DND-41 (cell line): ENCODE results near the gene ZNF512.

Experiments
- EZH2 ChIP-seq: IDR thresholded peaks from 3 replicates; pipeline ENCODE4 v1.6.1; 2012; ENCODE audit warnings: borderline replicate concordance, low read depth, mild to moderate bottlenecking, moderate library complexity, low read length, inconsistent platforms; ENCODE audit not compliant: severe bottlenecking
- TF ChIP-seq, protein P1 (sequence below): IDR thresholded peaks from 2 replicates; pipeline ENCODE4 v1.5.1; 2012; ENCODE audit warnings: borderline replicate concordance, low read length, moderate library complexity, mild to moderate bottlenecking; ENCODE audit not compliant: poor library complexity, severe bottlenecking; ENCODE audit errors: extremely low read depth

DNA sequence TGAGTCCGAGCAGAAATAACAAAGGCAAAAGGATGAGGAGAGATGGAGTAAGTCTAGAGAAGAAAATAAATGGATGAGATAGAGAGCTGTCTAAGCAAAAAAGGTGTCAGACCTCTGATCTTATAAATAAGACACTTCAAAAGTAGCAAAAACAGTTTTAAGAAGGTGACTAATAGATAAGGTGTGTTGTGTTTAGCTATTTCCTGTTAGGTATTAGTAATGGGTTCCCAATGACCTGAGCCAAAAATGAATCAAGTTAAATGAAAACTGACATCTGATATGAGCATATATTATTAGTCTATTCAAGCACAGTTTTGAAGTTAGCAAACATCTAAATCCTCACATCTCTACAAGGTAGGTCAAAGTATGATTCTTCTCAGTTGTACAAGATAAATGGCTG lies 69.9 kb downstream of the ZNF512 start:
- TF ChIP-seq, protein P1, sequence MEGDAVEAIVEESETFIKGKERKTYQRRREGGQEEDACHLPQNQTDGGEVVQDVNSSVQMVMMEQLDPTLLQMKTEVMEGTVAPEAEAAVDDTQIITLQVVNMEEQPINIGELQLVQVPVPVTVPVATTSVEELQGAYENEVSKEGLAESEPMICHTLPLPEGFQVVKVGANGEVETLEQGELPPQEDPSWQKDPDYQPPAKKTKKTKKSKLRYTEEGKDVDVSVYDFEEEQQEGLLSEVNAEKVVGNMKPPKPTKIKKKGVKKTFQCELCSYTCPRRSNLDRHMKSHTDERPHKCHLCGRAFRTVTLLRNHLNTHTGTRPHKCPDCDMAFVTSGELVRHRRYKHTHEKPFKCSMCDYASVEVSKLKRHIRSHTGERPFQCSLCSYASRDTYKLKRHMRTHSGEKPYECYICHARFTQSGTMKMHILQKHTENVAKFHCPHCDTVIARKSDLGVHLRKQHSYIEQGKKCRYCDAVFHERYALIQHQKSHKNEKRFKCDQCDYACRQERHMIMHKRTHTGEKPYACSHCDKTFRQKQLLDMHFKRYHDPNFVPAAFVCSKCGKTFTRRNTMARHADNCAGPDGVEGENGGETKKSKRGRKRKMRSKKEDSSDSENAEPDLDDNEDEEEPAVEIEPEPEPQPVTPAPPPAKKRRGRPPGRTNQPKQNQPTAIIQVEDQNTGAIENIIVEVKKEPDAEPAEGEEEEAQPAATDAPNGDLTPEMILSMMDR, result no peak
- TF ChIP-seq EZH2, result no peak
